H1 (cell line): ENCODE measurements around the gene DPF3. TPM values are rescaled to one million over a fixed set of nuclear protein-coding genes. Genes with fewer than 3 reads are reported as not detected.

Experiments
- CTCF ChIA-PET: fragments of 300-600 bp; sonication (Branson Sonifier 250); formaldehyde crosslinking; loops from one replicate; lab custom pipeline; 2021; ENCODE audit not compliant: partially characterized antibody; lab: Charles Lee
- POLR2A ChIA-PET: fragments of 300-600 bp; sonication (Branson Sonifier 250); formaldehyde crosslinking; loops from one replicate; lab custom pipeline; 2021; ENCODE audit warnings: inconsistent platforms; ENCODE audit not compliant: partially characterized antibody; lab: Charles Lee
- DNase-seq, 2 experiments: peaks; one replicate each; pipeline versions ENCODE4 v3.0.0 to v3.0.0-alpha.2; 2010 to 2022; ENCODE audit warnings: low spot score in 2 of 2, low read depth in 1 of 2, mixed read lengths in 1 of 2
- FAIRE-seq: peaks from 2 replicates; lab custom pipeline; 2011; peaks lifted over from hg19 to GRCh38; lab: Jason Lieb, UNC
- H2AFZ ChIP-seq: 2 replicates; pipeline ENCODE4 v1.8.1; 2012; ENCODE audit warnings: low read length, inconsistent platforms
- H2AK5ac ChIP-seq: 2 replicates; pipeline ENCODE4 v1.6.1; 2013; ENCODE audit warnings: low read depth, low read length
- H2BK120ac ChIP-seq: replicated peaks from 2 replicates; pipeline ENCODE3; 2013; ENCODE audit warnings: low read depth, low read length, inconsistent platforms
- H2BK12ac ChIP-seq: 2 replicates; pipeline ENCODE4 v1.6.1; 2013; ENCODE audit warnings: low read depth, low read length
- H2BK15ac ChIP-seq: 2 replicates; pipeline ENCODE4 v1.6.1; 2013; ENCODE audit warnings: low read length
- H2BK20ac ChIP-seq: 2 replicates; pipeline ENCODE4 v1.6.1; 2013; ENCODE audit warnings: low read length
- H2BK5ac ChIP-seq: 2 replicates; pipeline ENCODE4 v1.6.1; 2013; ENCODE audit warnings: low read depth, low read length
- H3K14ac ChIP-seq: 2 replicates; pipeline ENCODE4 v1.6.1; 2013; ENCODE audit warnings: inconsistent platforms; ENCODE audit not compliant: insufficient read length
- H3K18ac ChIP-seq: 2 replicates; pipeline ENCODE4 v1.6.1; 2013; ENCODE audit warnings: low read length; ENCODE audit errors: extremely low read depth
- H3K23ac ChIP-seq: 2 replicates; pipeline ENCODE4 v1.6.1; 2013; ENCODE audit warnings: inconsistent platforms; ENCODE audit not compliant: insufficient read length
- H3K23me2 ChIP-seq: 2 replicates; pipeline ENCODE4 v1.6.1; 2013; ENCODE audit warnings: low read depth, low read length
- H3K27ac ChIP-seq: 2 replicates; pipeline ENCODE4 v1.6.1; 2011; ENCODE audit warnings: low read depth, low read length, inconsistent platforms
- H3K27me3 ChIP-seq, 4 experiments: replicated peaks in 1 of 4; 1 replicate in 1 of 4; 2 replicates in 3 of 4; pipeline versions ENCODE4 v1.6.1 to v1.8.1; 2011 to 2013; ENCODE audit warnings: low read length in 3 of 4, mild to moderate bottlenecking in 3 of 4, inconsistent platforms in 2 of 4, mixed read lengths in 2 of 4, moderate library complexity in 1 of 4; ENCODE audit not compliant: control insufficient read depth in 3 of 4, insufficient read depth in 3 of 4; ENCODE audit errors: extremely low read depth in 1 of 4
- H3K36me3 ChIP-seq, 4 experiments: 2 replicates each; pipeline versions ENCODE4 v1.6.1 to v1.8.1; 2011 to 2013; ENCODE audit warnings: mild to moderate bottlenecking in 4 of 4, low read length in 3 of 4, moderate library complexity in 2 of 4, control low read depth in 1 of 4, inconsistent platforms in 1 of 4; ENCODE audit not compliant: insufficient read depth in 4 of 4, control insufficient read depth in 2 of 4
- H3K4ac ChIP-seq: replicated peaks from 2 replicates; pipeline ENCODE3; 2013; ENCODE audit warnings: low read length, low read depth, mixed read lengths, inconsistent platforms; ENCODE audit not compliant: insufficient read length
- H3K4me1 ChIP-seq, 4 experiments: replicated peaks in 1 of 4; 1 replicate in 1 of 4; 2 replicates in 3 of 4; pipeline versions ENCODE4 v1.6.1 to v1.8.1; 2011 to 2013; ENCODE audit warnings: low read length in 3 of 4, inconsistent platforms in 2 of 4, mixed read lengths in 1 of 4; ENCODE audit not compliant: insufficient read depth in 4 of 4, control insufficient read depth in 3 of 4
- H3K4me2 ChIP-seq, 2 experiments: 2 replicates each; pipeline versions ENCODE4 v1.6.1 to v1.8.1; 2011 to 2013; ENCODE audit warnings: low read depth in 2 of 2, low read length in 2 of 2, control low read depth in 1 of 2, inconsistent platforms in 1 of 2, mild to moderate bottlenecking in 1 of 2; ENCODE audit not compliant: insufficient read depth in 1 of 2
- H3K4me3 ChIP-seq, 4 experiments: fragments of 200-600, 300-600 bp in 1 of 4; sonication (generic), shearing (Covaris generic), sonication (Bioruptor Twin) in 1 of 4; 2 replicates each; pipeline versions ENCODE4 v1.5.1 to v1.8.1; 2011 to 2016; ENCODE audit warnings: low read length in 4 of 4, low read depth in 3 of 4, control low read depth in 2 of 4, inconsistent platforms in 2 of 4, mild to moderate bottlenecking in 2 of 4, mixed read lengths in 1 of 4, moderate library complexity in 1 of 4; ENCODE audit not compliant: insufficient read depth in 2 of 4; ENCODE audit errors: extremely low read depth in 1 of 4
- H3K56ac ChIP-seq: replicated peaks from 2 replicates; pipeline ENCODE3; 2013; ENCODE audit warnings: low read depth, mild to moderate bottlenecking, mixed read lengths, low read length, inconsistent platforms; ENCODE audit not compliant: insufficient read length
- H3K79me1 ChIP-seq: 2 replicates; pipeline ENCODE4 v1.6.1; 2013; ENCODE audit warnings: low read depth, low read length, control low read depth
- H3K79me2 ChIP-seq, 2 experiments: 2 replicates each; pipeline versions ENCODE4 v1.6.1 to v1.8.1; 2012 to 2013; ENCODE audit warnings: low read length in 2 of 2, mild to moderate bottlenecking in 2 of 2, inconsistent platforms in 1 of 2; ENCODE audit not compliant: insufficient read depth in 2 of 2, control insufficient read depth in 1 of 2
- H3K9ac ChIP-seq, 4 experiments: replicated peaks in 1 of 4; 1 replicate in 1 of 4; 2 replicates in 3 of 4; pipeline versions ENCODE4 v1.6.1 to v1.8.1; 2011 to 2013; ENCODE audit warnings: low read depth in 3 of 4, low read length in 3 of 4, control low read depth in 2 of 4, mild to moderate bottlenecking in 2 of 4, moderate library complexity in 2 of 4, inconsistent platforms in 1 of 4; ENCODE audit errors: extremely low read depth in 1 of 4
- H3K9me3 ChIP-seq, 2 experiments: 2 replicates each; pipeline versions ENCODE4 v1.6.1 to v1.8.1; 2012 to 2013; ENCODE audit warnings: mild to moderate bottlenecking in 2 of 2, moderate library complexity in 2 of 2, control low read depth in 1 of 2, inconsistent platforms in 1 of 2, low read depth in 1 of 2, low read length in 1 of 2, mixed read lengths in 1 of 2; ENCODE audit not compliant: insufficient read depth in 2 of 2
- H4K20me1 ChIP-seq, 2 experiments: replicated peaks in 1 of 2; 2 replicates each; pipeline versions ENCODE3 to v1.8.1; 2011 to 2013; ENCODE audit warnings: inconsistent platforms in 2 of 2, low read length in 2 of 2, mild to moderate bottlenecking in 1 of 2; ENCODE audit not compliant: insufficient read depth in 2 of 2, control insufficient read depth in 1 of 2
- H4K5ac ChIP-seq: 2 replicates; pipeline ENCODE4 v1.6.1; 2013; ENCODE audit warnings: low read length, low read depth, mixed read lengths, inconsistent platforms; ENCODE audit not compliant: insufficient read length
- H4K8ac ChIP-seq: 2 replicates; pipeline ENCODE4 v1.8.0; 2013; ENCODE audit warnings: mild to moderate bottlenecking, moderate library complexity, low read length, inconsistent platforms; ENCODE audit not compliant: insufficient read depth; ENCODE audit errors: extremely low read depth
- H4K91ac ChIP-seq: replicated peaks from 2 replicates; pipeline ENCODE3; 2013; ENCODE audit warnings: low read length, mixed read lengths, inconsistent platforms; ENCODE audit not compliant: insufficient read length
- CBX5 ChIP-seq: fragments of 300-800, 300-1000 bp; sonication (generic); IDR thresholded peaks from 2 replicates; pipeline ENCODE4 v1.7.1; 2016; ENCODE audit warnings: antibody characterized with exemption, low read length, low read depth
- CTBP2 ChIP-seq: IDR thresholded peaks from 2 replicates; pipeline ENCODE4 v1.7.0; 2011; ENCODE audit warnings: borderline replicate concordance, mild to moderate bottlenecking, moderate library complexity, mixed read lengths, low read length; ENCODE audit not compliant: insufficient read depth, insufficient read length
- JUN ChIP-seq: IDR thresholded peaks from 2 replicates; pipeline ENCODE4 v1.6.1; 2011; ENCODE audit warnings: low read depth, mild to moderate bottlenecking, improper control_type of control experiment, low read length
- KDM4A ChIP-seq: IDR thresholded peaks from one replicate; pipeline ENCODE4 v1.7.1; 2012; ENCODE audit warnings: low read depth, mild to moderate bottlenecking, moderate library complexity, low read length, inconsistent platforms; ENCODE audit not compliant: severe bottlenecking
- RNF2 ChIP-seq: fragments of 200-900, 300-1000 bp; sonication (generic); IDR thresholded peaks from 2 replicates; pipeline ENCODE4 v1.7.1; 2016; ENCODE audit warnings: borderline replicate concordance, low read depth, mild to moderate bottlenecking, antibody characterized with exemption, low read length; ENCODE audit not compliant: poor library complexity, severe bottlenecking; ENCODE audit errors: missing control alignments
- RXRA ChIP-seq: IDR thresholded peaks from 2 replicates; pipeline ENCODE4 v1.6.1; 2011; ENCODE audit warnings: low read depth, mild to moderate bottlenecking, low read length, moderate library complexity; ENCODE audit not compliant: insufficient read depth
- SIRT6 ChIP-seq: IDR thresholded peaks from one replicate; pipeline ENCODE4 v1.7.1; 2012; ENCODE audit warnings: low read length, inconsistent platforms
- SP2 ChIP-seq: IDR thresholded peaks from 2 replicates; pipeline ENCODE4 v1.6.1; 2012; ENCODE audit warnings: mild to moderate bottlenecking, low read length, inconsistent platforms
- WGBS, 2 experiments: shearing (Covaris generic) in 1 of 2; methylation state at CpG; one replicate each; pipeline versions ENCODE4 v1.1.6 to v1.1.7; 2013 to 2015; ENCODE audit warnings: low lambda C conversion rate in 2 of 2, mixed read lengths in 2 of 2, inconsistent platforms in 1 of 2, low coverage in 1 of 2, missing lambda C conversion rate in 1 of 2; ENCODE audit not compliant: insufficient replicate concordance in 2 of 2, insufficient coverage in 1 of 2, insufficient read length in 1 of 2; ENCODE audit errors: extremely low coverage in 1 of 2, missing lambda C conversion rate in 1 of 2; 5-methylcytosine and 5-hydroxymethylcytosine counted together
- polyA plus RNA-seq, 7 experiments: library from polyadenylated mRNA; depleted of rRNA in 3 of 7; stranded (reverse) in 5 of 7; unstranded in 2 of 7; fragments of >200 nt in 5 of 7; fragments of 200-250 nt in 2 of 7; gene quantifications; 1 replicate in 5 of 7; 2 replicates in 1 of 7; 4 replicates in 1 of 7; pipeline versions ENCODE4 v1.2.1 to v1.2.3, GENCODE V29; 2011 to 2013; ENCODE audit warnings: missing spikeins in 2 of 7, mixed read lengths in 2 of 7
- total RNA-seq: library from RNA; stranded (reverse); fragmentation: NEBNext Ultra II Directional; extraction: Animal tissue kit (Norgen Biotek cat#: 25700); gene quantifications from 2 replicates; pipeline ENCODE4 v1.2.1, GENCODE V29; 2021

DPF3 gene
- total and polyA plus RNA-seq, 2 of the 8 experiments (the other 6 are each of a cell fraction or from before 2014, with no cell fraction given), result 0.19 TPM; not detected in 1

- Histone ChIP-seq H4K91ac (no peak overlapping the region), H3K4me3 (no peak overlapping the region), H4K5ac (no peak overlapping the region), H3K56ac (no peak overlapping the region), H3K9me3 (no peaks in the 10 kb centered on the region), H3K18ac (no peak overlapping the region), H2BK20ac (no peak overlapping the region), H3K79me1 (no peaks in the 10 kb centered on the region), H3K4me1 (no peaks in the 10 kb centered on the region), H2BK5ac (no peak overlapping the region), H3K79me2 (no peaks in the 10 kb centered on the region), H3K27me3 (peaks cover 0 to 2% (median 0%) of the 10 kb centered on the region in 4 experiments; a peak in 1 of 7 replicates), H3K36me3 (no peaks in the 10 kb centered on the region), H4K20me1 (no peaks in the 10 kb centered on the region), H2BK15ac (no peak overlapping the region), H3K4me2 (no peak overlapping the region), H3K27ac (no peak overlapping the region), H3K9ac (no peak overlapping the region), H2AFZ (no peak overlapping the region), H2BK12ac (no peak overlapping the region), H2BK120ac (no peak overlapping the region), H3K23me2 (no peaks in the 10 kb centered on the region), H3K23ac (no peak overlapping the region), H4K8ac (no peak overlapping the region), H2AK5ac (no peak overlapping the region), H3K14ac (no peak overlapping the region), H3K4ac (no peak overlapping the region)
- DNase-seq (no peak), FAIRE-seq (no peak)
- WGBS, 2 experiments, result 91% methylated on average over 4 of the region's 4 CpGs; no CpG with 5 or more reads in 1 of the 2 experiments
- CTCF ChIA-PET, result interaction anchor here (0.6 kb wide), 1 partner anchor 343 kb away, joined by 3 read pairs; no protein-coding TSS in a partner anchor
- POLR2A ChIA-PET, result no interaction called here
- TF ChIP-seq SP2 (no peak), RNF2 (no peak), KDM4A (no peak), SIRT6 (no peak), JUN (no peak), CTBP2 (no peak), RXRA (no peak), CBX5 (no peak)
Observed at GRCh38 chr14:72664651-72665050, 229.2 kb downstream of the DPF3 start.
